ENCODE data around the gene FAM217A. TPM values are rescaled to one million over a fixed set of nuclear protein-coding genes. Genes with fewer than 3 reads are reported as not detected.

The FAM217A gene
- total RNA-seq, 2 experiments from 2014 or later = not detected

GRCh38 chr6:4041480-4041879, 37.5 kb downstream of the FAM217A start:
- ATAC-seq (ENCODE audit: poor library complexity) = no peak
- TF ChIP-seq CTCF (IDR thresholded peaks at IDR 0.05) = no peak
- Histone ChIP-seq H3K36me3 (ENCODE audit: insufficient read depth, low read length) (peaks cover 98% of the 10 kb centered on the region), H3K27me3 (ENCODE audit: control insufficient read depth in 1 of 2, insufficient read depth in 2 of 2, low read length in 2 of 2) (no peaks in the 10 kb centered on the region), H3K27ac (ENCODE audit: low read depth in 1 of 2, low read length in 2 of 2) (no peak overlapping the region), H3K4me1 (ENCODE audit: insufficient read depth, low read length) (peaks cover 4% of the 10 kb centered on the region), H3K4me3 (ENCODE audit: low read length) (no peak overlapping the region), H3K9me3 (ENCODE audit: control insufficient read depth in 1 of 2, insufficient read depth in 1 of 2, low read length in 2 of 2) (no peaks in the 10 kb centered on the region)
- DNase-seq = no peak
- Mint-ChIP-seq H3K36me3 (ENCODE audit: low read depth) (peaks cover 98% of the 10 kb centered on the region), H3K27ac (no peak overlapping the region), H3K4me3 (no peak overlapping the region), H3K4me1 (ENCODE audit: low read depth) (peaks cover 35% of the 10 kb centered on the region), H3K9me3 (no peaks in the 10 kb centered on the region), H3K27me3 (no peaks in the 10 kb centered on the region)
- CTCF ChIA-PET = no interaction called here
- POLR2A ChIA-PET = no interaction called here
- intact Hi-C loops (cut with DNase I, micrococcal nuclease) = no loop called here

- Mint-ChIP-seq H3K36me3 (ENCODE audit: low read depth) (peaks cover 95% of the 10 kb centered on the region), H3K4me3 (no peak overlapping the region), H3K27me3 (no peaks in the 10 kb centered on the region), H3K27ac (no peak overlapping the region), H3K4me1 (ENCODE audit: low read depth) (peaks cover 48% of the 10 kb centered on the region), H3K9me3 (no peaks in the 10 kb centered on the region)
- DNase-seq (no peak), ATAC-seq (ENCODE audit: poor library complexity) (no peak)
- ChIA-PET CTCF (no interaction called here), POLR2A (interaction anchor here (1.4 kb wide), 1 partner anchor 18 kb away, joined by 3 read pairs; a partner anchor contains a TSS)
- no peak overlapping the region for H3K27ac ChIP-seq (ENCODE audit: low read depth in 1 of 2, low read length in 2 of 2)
- H3K36me3 ChIP-seq (ENCODE audit: insufficient read depth, low read length) = peaks cover 93% of the 10 kb centered on the region
- peaks cover 9% of the 10 kb centered on the region for H3K4me1 ChIP-seq (ENCODE audit: insufficient read depth, low read length)
- H3K4me3 ChIP-seq (ENCODE audit: low read length) = no peak overlapping the region
- no peak for TF ChIP-seq CTCF (IDR thresholded peaks at IDR 0.05)
- no peaks in the 10 kb centered on the region for H3K9me3 ChIP-seq (ENCODE audit: control insufficient read depth in 1 of 2, insufficient read depth in 1 of 2, low read length in 2 of 2)
- intact Hi-C loops (cut with DNase I, micrococcal nuclease) = no loop called here
- H3K27me3 ChIP-seq (ENCODE audit: control insufficient read depth in 1 of 2, insufficient read depth in 2 of 2, low read length in 2 of 2) = no peaks in the 10 kb centered on the region
These were observed 39.6 kb downstream of the FAM217A start for GRCh38 chr6:4039348-4039747.

- intact Hi-C loops (cut with DNase I, micrococcal nuclease) = loop anchor here in 1 of 2 experiments (2.0 kb wide), 1 partner anchor 16 kb away; a partner anchor contains a TSS
- Histone ChIP-seq H3K36me3 (ENCODE audit: insufficient read depth, low read length) (peaks cover 89% of the 10 kb centered on the region), H3K4me1 (ENCODE audit: insufficient read depth, low read length) (peaks cover 12% of the 10 kb centered on the region), H3K27ac (ENCODE audit: low read depth in 1 of 2, low read length in 2 of 2) (no peak overlapping the region), H3K27me3 (ENCODE audit: control insufficient read depth in 1 of 2, insufficient read depth in 2 of 2, low read length in 2 of 2) (no peaks in the 10 kb centered on the region), H3K9me3 (ENCODE audit: control insufficient read depth in 1 of 2, insufficient read depth in 1 of 2, low read length in 2 of 2) (no peaks in the 10 kb centered on the region), H3K4me3 (ENCODE audit: low read length) (no peak overlapping the region)
- Mint-ChIP-seq H3K9me3 (no peaks in the 10 kb centered on the region), H3K27ac (no peak overlapping the region), H3K4me1 (ENCODE audit: low read depth) (peaks cover 64% of the 10 kb centered on the region), H3K36me3 (ENCODE audit: low read depth) (peaks cover 94% of the 10 kb centered on the region), H3K4me3 (no peak overlapping the region), H3K27me3 (no peaks in the 10 kb centered on the region)
- ChIA-PET CTCF (no interaction called here), POLR2A (no interaction called here)
- DNase-seq (no peak), ATAC-seq (ENCODE audit: poor library complexity) (no peak)
- TF ChIP-seq CTCF (IDR thresholded peaks at IDR 0.05) = no peak
These were observed 42.4 kb downstream of the FAM217A start for GRCh38 chr6:4036581-4036980.
